Mucosa of stomach (tissue), 1 donor: ENCODE data around the gene KLK1.

Source experiments
- H3K27me3 ChIP-seq: one replicate; pipeline ENCODE4 v1.7.0; 2013; ENCODE audit warnings: mild to moderate bottlenecking, low read length; ENCODE audit not compliant: control insufficient read depth, insufficient read depth
- H3K36me3 ChIP-seq: one replicate; pipeline ENCODE4 v1.7.0; 2013; ENCODE audit warnings: low read length; ENCODE audit not compliant: control insufficient read depth, insufficient read depth
- H3K4me1 ChIP-seq: one replicate; pipeline ENCODE4 v1.7.0; 2013; ENCODE audit warnings: mild to moderate bottlenecking, low read length; ENCODE audit not compliant: control insufficient read depth, insufficient read depth
- H3K4me3 ChIP-seq: one replicate; pipeline ENCODE4 v1.7.0; 2013; ENCODE audit warnings: low read length
- H3K9ac ChIP-seq: one replicate; pipeline ENCODE4 v1.7.0; 2013; ENCODE audit warnings: mild to moderate bottlenecking, low read length, moderate library complexity
- H3K9me3 ChIP-seq: one replicate; pipeline ENCODE4 v1.7.0; 2013; ENCODE audit warnings: mild to moderate bottlenecking, low read length, moderate library complexity; ENCODE audit not compliant: control insufficient read depth
- donor health status: Pancreatic carcinoma.

KLK1 gene

GRCh38 chr19:50850738-50851137, 27.2 kb upstream of the KLK1 start:
- H3K4me1 ChIP-seq: no peaks in the 10 kb centered on the region
- H3K9ac ChIP-seq: no peak overlapping the region
- H3K9me3 ChIP-seq: no peaks in the 10 kb centered on the region
- H3K27me3 ChIP-seq: no peaks in the 10 kb centered on the region
- no peaks in the 10 kb centered on the region for H3K36me3 ChIP-seq
- no peak overlapping the region for H3K4me3 ChIP-seq

DNA sequence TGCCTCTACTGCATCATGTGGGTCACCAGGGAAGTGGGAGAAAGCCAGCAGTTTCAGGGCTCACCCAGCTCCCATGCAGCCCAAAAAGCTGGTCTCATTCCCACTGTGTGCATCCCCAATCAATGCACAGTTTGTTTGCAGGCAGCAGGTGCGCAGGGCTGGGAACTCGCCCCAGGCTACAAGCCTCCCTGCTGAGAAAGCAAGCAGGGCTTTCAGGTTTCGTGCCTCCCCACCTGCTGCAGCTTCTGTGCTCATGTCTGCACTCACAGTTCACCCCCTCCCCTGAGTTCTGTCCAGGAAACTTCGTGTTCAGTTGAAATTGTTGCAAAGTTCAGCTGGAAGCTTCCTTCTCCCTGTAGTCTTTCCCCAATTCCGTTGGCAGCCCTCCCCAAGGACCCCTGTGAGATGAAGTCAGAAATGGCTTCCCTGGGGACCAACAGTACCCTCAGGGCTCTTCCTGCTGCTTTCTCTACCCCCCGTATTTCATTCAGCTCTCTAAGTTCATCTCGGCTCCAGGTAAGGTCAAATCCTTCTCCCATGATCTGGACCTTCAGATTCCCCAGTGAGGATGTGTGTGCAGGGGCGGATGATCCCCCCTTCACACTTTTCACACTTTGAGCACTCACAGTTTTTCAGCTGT, 20.8 kb upstream of the KLK1 start:
- H3K9me3 ChIP-seq: no peaks in the 10 kb centered on the region
- no peak overlapping the region for H3K4me3 ChIP-seq
- peaks cover 4% of the 10 kb centered on the region for H3K27me3 ChIP-seq
- H3K9ac ChIP-seq: no peak overlapping the region
- H3K36me3 ChIP-seq: no peaks in the 10 kb centered on the region
- no peaks in the 10 kb centered on the region for H3K4me1 ChIP-seq

- H3K4me1 ChIP-seq: no peaks in the 10 kb centered on the region
- H3K27me3 ChIP-seq: peaks cover 4% of the 10 kb centered on the region
- no peaks in the 10 kb centered on the region for H3K36me3 ChIP-seq
- H3K9me3 ChIP-seq: no peaks in the 10 kb centered on the region
- H3K4me3 ChIP-seq: no peak overlapping the region
- H3K9ac ChIP-seq: no peak overlapping the region
Measured at GRCh38 chr19:50843701-50844221, 20.2 kb upstream of the KLK1 start.

- no peaks in the 10 kb centered on the region for H3K36me3 ChIP-seq
- H3K4me1 ChIP-seq: no peaks in the 10 kb centered on the region
- H3K4me3 ChIP-seq: no peak overlapping the region
- H3K9me3 ChIP-seq: no peaks in the 10 kb centered on the region
- H3K27me3 ChIP-seq: peaks cover 8% of the 10 kb centered on the region
- H3K9ac ChIP-seq: no peak overlapping the region
Measured at GRCh38 chr19:50843205-50843604, 19.6 kb upstream of the KLK1 start.

- Histone ChIP-seq H3K4me1 (no peaks in the 10 kb centered on the region), H3K9ac (no peak overlapping the region), H3K4me3 (no peak overlapping the region), H3K36me3 (no peaks in the 10 kb centered on the region), H3K27me3 (peaks cover 11% of the 10 kb centered on the region), H3K9me3 (no peaks in the 10 kb centered on the region)
Measured at GRCh38 chr19:50842130-50842529, 18.5 kb upstream of the KLK1 start.

GRCh38 chr19:50839712-50840655, 16.4 kb upstream of the KLK1 start:
- Histone ChIP-seq H3K9ac (no peak overlapping the region), H3K4me1 (peaks cover 6% of the 10 kb centered on the region), H3K9me3 (no peaks in the 10 kb centered on the region), H3K27me3 (peaks cover 19% of the 10 kb centered on the region), H3K4me3 (no peak overlapping the region), H3K36me3 (no peaks in the 10 kb centered on the region)

DNA sequence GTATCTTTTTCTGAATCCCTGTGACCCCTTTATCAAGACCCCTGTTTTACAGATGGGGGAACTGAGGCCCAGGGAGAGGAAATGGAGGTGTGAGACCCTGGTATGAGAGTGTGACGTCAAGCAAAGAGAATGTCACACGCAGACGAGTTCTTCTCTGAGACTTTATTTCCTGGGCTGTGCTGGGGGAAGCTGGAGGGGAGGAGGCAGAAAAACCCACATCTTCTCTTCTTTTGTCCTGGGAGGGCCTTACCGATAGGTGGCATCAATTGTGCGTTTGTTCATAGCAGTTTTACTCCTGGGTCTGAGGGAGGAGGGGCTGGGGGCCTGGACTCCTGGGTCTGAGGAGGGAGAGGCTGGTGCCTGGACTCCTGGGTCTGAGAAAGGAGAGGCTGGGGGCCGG, 14.7 kb upstream of the KLK1 start:
- H3K4me3 ChIP-seq: no peak overlapping the region
- H3K36me3 ChIP-seq: no peaks in the 10 kb centered on the region
- no peaks in the 10 kb centered on the region for H3K9me3 ChIP-seq
- no peak overlapping the region for H3K9ac ChIP-seq
- H3K27me3 ChIP-seq: peaks cover 18% of the 10 kb centered on the region
- peaks cover 6% of the 10 kb centered on the region for H3K4me1 ChIP-seq

- Histone ChIP-seq H3K4me3 (no peak overlapping the region), H3K36me3 (no peaks in the 10 kb centered on the region), H3K4me1 (peaks cover 6% of the 10 kb centered on the region), H3K27me3 (peaks cover 19% of the 10 kb centered on the region), H3K9ac (no peak overlapping the region), H3K9me3 (no peaks in the 10 kb centered on the region)
Measured at GRCh38 chr19:50837300-50837699, 13.7 kb upstream of the KLK1 start.

DNA sequence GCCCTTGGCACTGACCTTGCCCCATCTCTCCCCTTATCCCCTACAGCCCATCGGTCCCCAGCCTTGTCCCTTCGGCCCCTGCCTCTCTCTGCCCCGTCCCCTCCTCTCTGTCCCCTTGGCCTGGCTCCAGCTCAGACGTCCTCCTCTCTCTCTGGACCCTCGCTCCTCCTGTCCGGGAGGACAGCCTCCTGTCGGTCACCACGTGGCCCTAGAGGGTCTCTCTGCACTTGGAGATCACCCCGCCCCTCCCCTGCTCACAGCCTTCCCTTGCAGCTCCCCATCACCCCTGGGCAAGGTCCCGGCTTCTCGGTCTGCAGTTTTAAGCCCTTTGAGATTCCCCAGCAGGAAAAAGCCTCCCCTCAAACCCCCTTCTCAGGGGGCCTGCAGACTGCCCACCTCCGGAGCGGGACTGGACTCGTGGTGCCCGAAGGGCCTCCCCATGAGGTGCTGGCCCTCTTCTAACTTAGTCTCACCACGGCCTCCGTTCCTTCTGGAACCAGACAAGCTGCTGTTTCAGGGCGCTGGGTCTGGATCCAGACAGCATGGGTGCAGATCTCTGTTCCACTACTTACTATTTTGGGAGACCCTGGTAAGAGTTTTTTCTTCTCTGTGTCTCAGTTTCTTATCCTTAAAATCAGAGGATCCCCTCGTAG, 13.1 kb upstream of the KLK1 start:
- Histone ChIP-seq H3K9ac (no peak overlapping the region), H3K27me3 (peaks cover 19% of the 10 kb centered on the region), H3K36me3 (no peaks in the 10 kb centered on the region), H3K9me3 (no peaks in the 10 kb centered on the region), H3K4me1 (peaks cover 6% of the 10 kb centered on the region), H3K4me3 (no peak overlapping the region)

GRCh38 chr19:50835785-50836542, 12.4 kb upstream of the KLK1 start:
- peaks cover 19% of the 10 kb centered on the region for H3K27me3 ChIP-seq
- peak overlapping the region; percentile 65 for H3K9ac ChIP-seq
- no peaks in the 10 kb centered on the region for H3K9me3 ChIP-seq
- H3K36me3 ChIP-seq: no peaks in the 10 kb centered on the region
- peak overlapping the region; percentile 60 for H3K4me3 ChIP-seq
- peaks cover 6% of the 10 kb centered on the region for H3K4me1 ChIP-seq

DNA sequence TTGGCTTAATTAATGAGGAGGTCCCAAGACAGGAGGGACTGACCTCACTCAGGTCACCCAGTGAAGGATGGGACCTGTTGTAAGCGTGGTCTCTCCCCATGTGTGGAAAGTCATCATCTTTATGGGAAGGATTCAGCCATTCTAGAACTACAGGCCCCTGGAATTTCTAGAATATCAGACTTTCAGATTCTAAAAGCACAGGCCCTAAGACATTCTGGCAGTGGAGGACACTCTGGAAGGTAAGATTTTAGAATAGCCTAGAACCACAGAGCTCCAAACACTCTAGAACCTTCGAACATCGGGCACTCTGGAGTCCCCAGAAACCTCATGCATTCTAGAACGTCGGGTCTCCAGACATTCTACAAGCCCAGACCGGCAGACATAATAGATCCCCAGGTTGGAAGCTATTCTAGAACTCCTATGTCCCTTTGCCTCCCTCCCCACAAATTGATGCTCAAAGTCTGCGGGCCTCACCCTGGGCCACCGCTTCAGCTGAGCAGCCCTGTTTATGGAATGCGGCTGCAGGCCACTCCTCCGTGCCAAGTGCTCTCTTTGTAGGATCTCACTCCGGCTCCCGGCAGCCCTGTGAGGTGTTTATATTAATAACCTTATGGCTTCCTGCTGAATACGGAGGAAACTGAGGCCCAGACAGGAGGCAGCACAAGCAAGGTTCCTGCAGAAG, 11.7 kb upstream of the KLK1 start:
- Histone ChIP-seq H3K9ac (peak overlapping the region; percentile 65), H3K4me1 (peaks cover 6% of the 10 kb centered on the region), H3K27me3 (peaks cover 19% of the 10 kb centered on the region)

More for the DNA sequence above, 11.7 kb upstream of the KLK1 start:
- H3K36me3 ChIP-seq: no peaks in the 10 kb centered on the region
- H3K4me3 ChIP-seq: peak overlapping the region; percentile 60
- H3K9me3 ChIP-seq: no peaks in the 10 kb centered on the region
